Testis (tissue), 2 donors: ENCODE results near the gene APPBP2.

Experiments used
- CTCF ChIP-seq, 3 experiments: fragments of 450-650 bp in 2 of 3; fragments of 200-600 bp in 1 of 3; sonication (generic) in 1 of 3; IDR thresholded peaks; one replicate each; pipeline ENCODE4 v1.5.1; 2016 to 2019; ENCODE audit warnings: antibody characterized with exemption in 3 of 3, mild to moderate bottlenecking in 2 of 3, moderate library complexity in 1 of 3
- POLR2A ChIP-seq: fragments of 450-650 bp; IDR thresholded peaks from one replicate; pipeline ENCODE4 v1.6.1; 2017; ENCODE audit warnings: antibody characterized with exemption, mild to moderate bottlenecking, moderate library complexity

- TF ChIP-seq CTCF (IDR thresholded peaks at IDR 0.05) (no peak), POLR2A (no peak)
Measured at GRCh38 chr17:60403962-60404361, 122.1 kb downstream of the APPBP2 start.
